ENCODE results near the gene LCP1.

- TF ChIP-seq ZFP41 (tag by site-specific recombination; IDR thresholded peaks at IDR 0.05; ENCODE audit: borderline replicate concordance) (no peak), ZNF239 (tag by site-specific recombination; IDR thresholded peaks at IDR 0.05) (no peak), ZNF664 (tag by site-specific recombination; IDR thresholded peaks at IDR 0.05) (no peak), CTCF (tag by site-specific recombination; IDR thresholded peaks at IDR 0.05) (no peak), REST (tag by site-specific recombination; IDR thresholded peaks at IDR 0.05) (no peak), KLF9 (tag by site-specific recombination; IDR thresholded peaks at IDR 0.05; ENCODE audit: low read depth) (no peak), KLF17 (tag by site-specific recombination; IDR thresholded peaks at IDR 0.05) (no peak), ZNF518A (tag by site-specific recombination; conservative IDR thresholded peaks at IDR 0.05; ENCODE audit: low read depth) (no peak), ZNF138 (tag by site-specific recombination; IDR thresholded peaks at IDR 0.05; ENCODE audit: borderline replicate concordance) (no peak), SP2 (tag by site-specific recombination; IDR thresholded peaks at IDR 0.05) (no peak), ZNF175 (tag by site-specific recombination; IDR thresholded peaks at IDR 0.05) (no peak), ZNF354C (tag by site-specific recombination; IDR thresholded peaks at IDR 0.05; ENCODE audit: borderline replicate concordance, low read depth) (no peak)
Observed at GRCh38 chr13:46171739-46172138, 10.2 kb downstream of the LCP1 start.
